Tibial nerve (tissue), 4 donors: ENCODE results near the gene RUNX1.

Source experiments
- EP300 ChIP-seq, 2 donors: sonication (generic); formaldehyde crosslinking; IDR thresholded peaks; one replicate each; pipeline ENCODE4 v1.6.1; 2017; ENCODE audit warnings: antibody characterized with exemption in 2 of 2, mild to moderate bottlenecking in 1 of 2
- POLR2A ChIP-seq, 2 donors: fragments of 450-650 bp; IDR thresholded peaks; one replicate each; pipeline ENCODE4 v1.6.1; 2017; ENCODE audit warnings: antibody characterized with exemption in 2 of 2, mild to moderate bottlenecking in 2 of 2, moderate library complexity in 2 of 2
- TF ChIP-seq, protein P1 (sequence below), 5 experiments: fragments of 200-600 bp in 3 of 5; fragments of 450-650 bp in 2 of 5; sonication (generic) in 3 of 5; IDR thresholded peaks; one replicate each; pipeline ENCODE4 v1.5.1; 2016 to 2019; ENCODE audit warnings: antibody characterized with exemption in 5 of 5, mild to moderate bottlenecking in 3 of 5, moderate library complexity in 2 of 5

DNA sequence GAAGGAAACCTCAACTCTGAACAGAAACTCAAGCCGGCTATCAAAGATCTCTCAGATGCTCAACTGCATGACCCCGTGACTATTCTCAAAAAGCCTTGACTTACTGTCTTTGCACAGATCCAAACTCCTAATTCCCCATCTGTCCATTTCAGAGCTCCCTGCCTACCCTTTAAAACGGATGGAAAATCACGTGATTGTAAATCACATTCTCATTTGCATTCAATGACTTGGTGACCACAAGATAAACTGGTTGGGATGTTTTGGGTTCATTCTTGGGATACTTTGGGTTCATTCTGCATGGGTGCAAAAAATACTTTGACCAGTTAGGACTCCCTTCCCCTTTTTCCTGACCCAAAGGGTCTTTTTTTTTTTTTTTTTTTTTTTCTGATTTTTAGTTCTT is 41.3 kb upstream of the RUNX1 start:
- TF ChIP-seq, protein P1, sequence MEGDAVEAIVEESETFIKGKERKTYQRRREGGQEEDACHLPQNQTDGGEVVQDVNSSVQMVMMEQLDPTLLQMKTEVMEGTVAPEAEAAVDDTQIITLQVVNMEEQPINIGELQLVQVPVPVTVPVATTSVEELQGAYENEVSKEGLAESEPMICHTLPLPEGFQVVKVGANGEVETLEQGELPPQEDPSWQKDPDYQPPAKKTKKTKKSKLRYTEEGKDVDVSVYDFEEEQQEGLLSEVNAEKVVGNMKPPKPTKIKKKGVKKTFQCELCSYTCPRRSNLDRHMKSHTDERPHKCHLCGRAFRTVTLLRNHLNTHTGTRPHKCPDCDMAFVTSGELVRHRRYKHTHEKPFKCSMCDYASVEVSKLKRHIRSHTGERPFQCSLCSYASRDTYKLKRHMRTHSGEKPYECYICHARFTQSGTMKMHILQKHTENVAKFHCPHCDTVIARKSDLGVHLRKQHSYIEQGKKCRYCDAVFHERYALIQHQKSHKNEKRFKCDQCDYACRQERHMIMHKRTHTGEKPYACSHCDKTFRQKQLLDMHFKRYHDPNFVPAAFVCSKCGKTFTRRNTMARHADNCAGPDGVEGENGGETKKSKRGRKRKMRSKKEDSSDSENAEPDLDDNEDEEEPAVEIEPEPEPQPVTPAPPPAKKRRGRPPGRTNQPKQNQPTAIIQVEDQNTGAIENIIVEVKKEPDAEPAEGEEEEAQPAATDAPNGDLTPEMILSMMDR (IDR thresholded peaks at IDR 0.05) = no peak
- no peak for TF ChIP-seq EP300 (IDR thresholded peaks at IDR 0.05)
- TF ChIP-seq POLR2A (IDR thresholded peaks at IDR 0.05) = no peak
